ENCODE data around the gene RAB6B.

The RAB6B gene

DNA sequence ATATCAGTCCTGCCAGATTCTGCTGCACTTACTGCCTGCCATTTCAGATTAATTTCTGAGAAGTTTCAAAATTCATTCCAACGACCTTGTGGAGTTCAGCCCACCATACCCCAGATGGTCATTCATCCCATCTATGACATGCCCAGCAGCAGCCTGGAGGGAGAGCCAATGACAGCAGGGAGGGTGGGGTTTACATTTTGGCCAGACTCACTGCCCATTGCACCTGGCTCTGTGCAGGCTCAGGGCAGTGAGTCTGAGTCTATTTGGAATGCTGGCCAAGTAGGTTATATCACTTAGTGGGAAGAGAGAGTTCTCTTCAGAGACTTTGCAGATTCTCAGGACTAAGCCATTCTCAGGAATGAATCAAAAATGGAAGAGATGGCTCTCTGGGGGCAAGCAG is 68.5 kb downstream of the RAB6B start:
- ChIA-PET POLR2A (no interaction called here), CTCF (no interaction called here)
- TF ChIP-seq, protein P1, sequence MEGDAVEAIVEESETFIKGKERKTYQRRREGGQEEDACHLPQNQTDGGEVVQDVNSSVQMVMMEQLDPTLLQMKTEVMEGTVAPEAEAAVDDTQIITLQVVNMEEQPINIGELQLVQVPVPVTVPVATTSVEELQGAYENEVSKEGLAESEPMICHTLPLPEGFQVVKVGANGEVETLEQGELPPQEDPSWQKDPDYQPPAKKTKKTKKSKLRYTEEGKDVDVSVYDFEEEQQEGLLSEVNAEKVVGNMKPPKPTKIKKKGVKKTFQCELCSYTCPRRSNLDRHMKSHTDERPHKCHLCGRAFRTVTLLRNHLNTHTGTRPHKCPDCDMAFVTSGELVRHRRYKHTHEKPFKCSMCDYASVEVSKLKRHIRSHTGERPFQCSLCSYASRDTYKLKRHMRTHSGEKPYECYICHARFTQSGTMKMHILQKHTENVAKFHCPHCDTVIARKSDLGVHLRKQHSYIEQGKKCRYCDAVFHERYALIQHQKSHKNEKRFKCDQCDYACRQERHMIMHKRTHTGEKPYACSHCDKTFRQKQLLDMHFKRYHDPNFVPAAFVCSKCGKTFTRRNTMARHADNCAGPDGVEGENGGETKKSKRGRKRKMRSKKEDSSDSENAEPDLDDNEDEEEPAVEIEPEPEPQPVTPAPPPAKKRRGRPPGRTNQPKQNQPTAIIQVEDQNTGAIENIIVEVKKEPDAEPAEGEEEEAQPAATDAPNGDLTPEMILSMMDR (IDR thresholded peaks at IDR 0.05; ENCODE audit: control extremely low read depth, extremely low read depth, low read depth, missing control alignments) = no peak

DNA sequence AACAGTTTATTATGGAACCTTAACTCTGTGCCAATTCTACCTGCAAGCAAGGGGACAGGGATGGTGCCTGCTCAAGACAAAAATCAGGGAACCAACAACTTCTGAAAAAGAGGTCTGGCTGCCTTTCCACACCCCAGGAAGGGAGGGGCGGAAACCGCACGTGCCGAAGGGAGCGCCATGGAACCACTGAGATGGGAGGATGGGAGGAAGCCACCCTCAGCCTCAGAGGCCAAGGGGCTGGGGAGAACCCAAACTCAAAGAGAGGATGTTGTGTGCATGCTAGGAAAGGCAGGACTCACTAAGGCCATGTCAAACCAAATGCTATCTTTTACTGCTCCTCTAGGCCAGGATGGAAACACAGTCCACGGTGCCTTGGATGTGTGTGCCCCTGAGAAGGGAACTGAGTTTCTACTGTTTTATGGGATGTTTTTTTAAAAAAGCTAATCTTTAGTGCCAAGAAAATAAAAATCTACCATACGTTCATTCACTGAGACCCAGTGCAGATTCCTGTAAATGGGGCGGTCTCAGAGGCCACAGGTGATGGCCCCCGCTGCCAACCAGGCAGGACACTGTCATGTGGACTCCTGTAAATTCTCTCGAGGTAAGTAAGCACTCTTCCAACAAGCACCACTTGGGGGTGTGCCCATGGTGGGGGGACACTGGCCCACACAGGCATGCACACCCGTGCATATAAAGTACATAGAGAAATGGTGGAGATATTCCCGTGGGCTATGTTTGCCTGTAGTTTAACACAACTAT is 69.5 kb downstream of the RAB6B start:
- no peak for DNase-seq (ENCODE audit: extremely low spot score)
- CTCF ChIA-PET = interaction anchor here (1.0 kb wide), 1 partner anchor 23 kb away, joined by 3 read pairs; no protein-coding TSS in a partner anchor
- TF ChIP-seq, protein P1 (IDR thresholded peaks at IDR 0.05; ENCODE audit: control extremely low read depth, extremely low read depth, low read depth, missing control alignments) = no peak
- POLR2A ChIA-PET = no interaction called here

More for the DNA sequence above, 68.5 kb downstream of the RAB6B start:
- DNase-seq (ENCODE audit: extremely low spot score) = no peak

DNA sequence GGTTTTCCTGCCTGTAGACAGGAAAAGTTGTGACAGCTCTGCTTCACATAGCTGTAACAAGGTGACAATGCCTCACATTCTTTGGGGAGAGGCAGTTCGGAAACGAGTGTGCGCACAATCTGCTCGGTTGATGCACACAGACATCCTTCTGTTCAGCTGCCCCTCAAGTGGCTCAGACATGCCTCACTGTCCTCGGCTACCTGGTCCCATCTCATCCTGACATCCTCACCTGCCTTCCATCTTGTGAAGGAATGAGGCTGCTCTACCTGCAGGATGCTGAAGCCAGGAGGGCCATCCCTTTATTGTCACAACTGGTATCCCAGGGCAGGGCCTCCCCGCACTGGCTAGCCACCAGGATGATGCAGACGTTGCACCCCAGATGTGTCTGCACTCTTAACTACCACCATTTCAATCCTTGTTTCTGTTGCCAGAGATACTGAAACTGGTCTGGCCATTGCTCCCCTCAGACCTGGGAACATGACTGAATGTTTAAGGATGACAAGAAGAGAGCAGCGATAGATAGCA is 70.7 kb downstream of the RAB6B start:
- CTCF ChIA-PET = interaction anchor here (1.0 kb wide), 1 partner anchor 24 kb away, joined by 3 read pairs; no protein-coding TSS in a partner anchor
- POLR2A ChIA-PET = no interaction called here

DNA sequence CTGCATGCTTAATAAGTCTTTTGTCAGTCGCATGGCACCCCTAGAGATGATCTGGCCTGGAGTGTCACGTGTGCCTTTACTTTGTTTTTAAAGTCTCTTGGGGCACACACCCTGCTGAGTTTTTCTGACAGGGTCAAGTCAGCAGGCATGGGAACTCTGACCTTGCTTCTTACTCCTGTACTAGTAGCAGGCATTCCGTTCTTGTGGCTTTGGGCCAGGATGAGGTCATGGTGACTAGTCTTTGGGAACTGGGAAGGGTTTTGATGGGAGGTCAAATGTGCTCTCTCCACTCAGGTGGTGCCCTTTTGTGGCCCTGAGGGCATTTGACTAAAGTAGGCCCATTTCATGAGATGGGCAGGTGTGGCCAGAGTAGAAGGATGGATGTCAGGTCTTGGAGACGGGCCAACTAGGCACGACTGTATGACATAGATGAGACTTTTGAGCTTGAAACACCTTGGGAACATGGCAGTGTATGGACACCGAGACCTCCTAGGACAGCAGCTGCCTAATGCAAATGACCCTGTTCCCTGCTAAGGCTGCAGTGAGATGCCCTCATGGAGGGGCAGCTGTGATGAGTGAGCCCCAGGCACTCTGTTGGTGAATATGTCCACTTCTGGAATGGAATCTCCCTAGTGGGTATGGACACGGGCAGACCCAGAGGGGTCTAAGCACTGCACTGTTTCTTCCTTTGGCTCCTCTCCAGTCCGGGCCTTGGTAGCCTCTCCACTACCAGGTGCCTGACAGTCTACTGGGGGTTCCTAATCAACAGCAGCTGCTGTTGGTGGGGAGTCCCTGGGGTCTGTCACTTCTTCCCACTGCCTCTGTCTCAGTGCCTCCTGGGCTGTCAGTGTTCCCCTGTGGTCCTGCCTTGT is 73.7 kb downstream of the RAB6B start:
- CTCF ChIA-PET = interaction anchor here (1.1 kb wide), 1 partner anchor 106 kb away, joined by 5 read pairs; no protein-coding TSS in a partner anchor

More for the DNA sequence above, 70.7 kb downstream of the RAB6B start:
- DNase-seq (ENCODE audit: extremely low spot score) = no peak
- TF ChIP-seq, protein P1 (IDR thresholded peaks at IDR 0.05; ENCODE audit: control extremely low read depth, extremely low read depth, low read depth, missing control alignments) = no peak

DNA sequence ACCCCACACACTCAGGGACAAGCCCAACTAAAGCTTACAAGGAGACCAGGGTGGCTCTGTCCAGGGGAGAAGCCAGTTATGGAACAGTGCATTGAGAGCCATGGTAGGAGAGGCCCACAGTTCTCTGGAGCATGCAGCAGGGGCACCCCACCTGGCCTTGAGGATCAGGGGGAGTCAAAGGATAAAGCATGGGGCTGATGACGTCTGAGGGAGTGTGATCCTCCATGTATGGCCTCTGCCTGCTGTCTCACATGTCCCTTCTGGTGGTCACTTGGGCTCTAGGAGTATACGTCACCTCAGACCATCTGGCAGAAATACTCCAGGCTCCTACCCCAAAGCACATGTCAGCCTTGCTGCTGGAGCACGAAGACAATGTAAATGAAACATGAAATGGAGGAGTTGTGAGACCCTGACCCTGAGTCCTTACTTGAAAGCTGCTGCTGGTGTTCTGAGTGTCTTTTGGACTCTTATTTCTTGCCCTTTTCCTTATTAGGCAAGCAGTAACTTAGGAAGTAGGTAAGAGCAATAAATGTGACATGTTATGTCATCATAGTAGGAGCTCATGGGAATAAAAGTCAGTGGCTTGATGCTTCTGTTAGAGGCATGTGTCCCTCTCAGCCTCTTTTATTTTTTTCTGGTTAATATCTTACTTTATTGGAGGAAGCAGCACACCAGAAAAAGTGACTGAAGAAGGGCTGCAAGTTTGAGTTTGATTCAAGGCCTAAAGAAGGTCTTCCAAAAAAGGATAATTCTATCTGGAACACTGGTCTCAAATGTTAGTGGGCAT is 74.6 kb downstream of the RAB6B start:
- TF ChIP-seq, protein P1 (IDR thresholded peaks at IDR 0.05; ENCODE audit: control extremely low read depth, extremely low read depth, low read depth, missing control alignments) = no peak
- ChIA-PET POLR2A (no interaction called here), CTCF (interaction anchor here (1.1 kb wide), 1 partner anchor 107 kb away, joined by 5 read pairs; no protein-coding TSS in a partner anchor)
- no peak for DNase-seq (ENCODE audit: extremely low spot score)

More for the DNA sequence above, 73.7 kb downstream of the RAB6B start:
- no peak for DNase-seq (ENCODE audit: extremely low spot score)
- POLR2A ChIA-PET = no interaction called here
- TF ChIP-seq, protein P1 (IDR thresholded peaks at IDR 0.05; ENCODE audit: control extremely low read depth, extremely low read depth, low read depth, missing control alignments) = no peak
